NCI-H748 (cell line): ENCODE results near the gene PSMG3.
"Not testable (repeated sequence)": the region's sequence is repeated elsewhere in the genome, so short reads cannot be mapped to it uniquely, and the experiment has no call there.

Source experiments
- DNase-seq: peaks from one replicate; lab custom pipeline; 2025; ENCODE audit not compliant: unreplicated experiment; lab: John Stamatoyannopoulos, UW

Gene PSMG3

DNA sequence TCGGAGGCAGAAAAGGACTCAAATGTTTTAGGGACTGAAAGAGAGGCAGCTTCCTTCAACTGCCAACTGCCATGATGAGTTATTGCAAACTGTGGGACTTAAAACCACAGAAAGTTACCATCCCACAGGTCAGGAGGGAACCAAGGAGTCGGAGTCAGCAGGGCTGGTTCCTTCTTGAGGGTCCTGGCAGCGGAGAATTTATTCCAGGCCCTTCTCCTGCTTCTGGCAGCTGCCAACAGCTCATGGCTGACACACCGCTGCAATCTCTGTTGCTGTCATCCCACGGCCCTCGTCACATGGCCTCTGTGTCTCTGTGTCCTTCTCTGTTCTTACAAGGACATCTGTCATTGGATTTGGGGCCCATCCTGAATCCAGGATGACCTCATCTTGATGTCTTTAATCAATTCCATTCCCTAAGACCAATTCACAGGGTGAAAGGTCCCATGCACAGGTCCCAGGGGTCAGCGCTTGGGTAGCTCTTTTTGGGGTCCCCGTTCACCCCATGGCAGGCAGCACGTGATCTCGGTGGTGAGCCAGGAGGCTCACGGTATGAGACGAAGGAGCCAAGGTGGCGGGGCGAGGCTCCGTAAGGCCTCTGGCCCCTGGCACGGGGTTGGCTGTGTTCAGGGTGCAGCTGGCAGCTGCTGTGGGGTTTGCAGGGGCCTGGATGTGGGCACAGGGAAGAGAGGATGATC, 27.4 kb upstream of the PSMG3 start:
- no peak for DNase-seq

DNA sequence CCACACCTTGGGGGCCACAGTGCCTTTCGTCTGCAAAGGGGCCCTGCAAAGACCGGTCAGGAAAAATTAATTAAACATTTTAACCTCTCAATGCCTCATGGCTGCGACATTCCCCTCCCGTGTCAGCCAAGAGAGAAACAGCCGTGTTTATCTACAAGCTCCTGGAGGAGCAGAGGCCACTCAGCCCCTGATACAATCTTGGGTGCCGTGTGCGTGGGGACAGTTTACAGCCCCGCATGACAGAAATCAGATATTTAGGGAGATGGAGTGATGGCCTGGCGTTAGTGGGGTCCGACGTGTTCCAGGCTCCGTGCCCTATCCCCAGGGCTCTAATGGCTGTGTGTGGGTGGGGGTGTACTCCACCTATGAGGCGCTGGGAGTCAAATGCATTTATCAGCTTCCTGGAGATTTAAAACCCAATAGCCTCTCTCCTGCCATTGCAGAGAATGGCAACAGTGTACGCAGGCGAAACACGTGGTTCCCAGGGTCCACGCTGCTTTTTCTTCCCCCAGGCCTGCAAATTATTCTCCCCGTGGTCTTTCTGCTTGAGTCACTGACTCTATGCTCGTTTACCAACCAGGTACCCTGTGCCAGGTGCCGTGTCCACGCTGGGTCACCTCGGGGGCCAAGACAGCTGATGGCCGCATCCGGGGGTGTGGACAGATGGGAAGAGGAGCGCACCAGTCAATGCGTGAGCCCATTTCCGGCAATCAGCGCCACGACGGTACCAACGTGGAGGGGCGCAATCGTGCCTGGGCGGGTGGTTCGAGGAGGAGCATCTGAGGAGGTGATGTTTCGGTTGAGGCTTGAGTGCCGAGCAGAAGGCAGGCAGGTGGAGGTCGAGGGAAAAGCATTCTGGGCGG, 26.6 kb upstream of the PSMG3 start:
- no peak for DNase-seq

DNA sequence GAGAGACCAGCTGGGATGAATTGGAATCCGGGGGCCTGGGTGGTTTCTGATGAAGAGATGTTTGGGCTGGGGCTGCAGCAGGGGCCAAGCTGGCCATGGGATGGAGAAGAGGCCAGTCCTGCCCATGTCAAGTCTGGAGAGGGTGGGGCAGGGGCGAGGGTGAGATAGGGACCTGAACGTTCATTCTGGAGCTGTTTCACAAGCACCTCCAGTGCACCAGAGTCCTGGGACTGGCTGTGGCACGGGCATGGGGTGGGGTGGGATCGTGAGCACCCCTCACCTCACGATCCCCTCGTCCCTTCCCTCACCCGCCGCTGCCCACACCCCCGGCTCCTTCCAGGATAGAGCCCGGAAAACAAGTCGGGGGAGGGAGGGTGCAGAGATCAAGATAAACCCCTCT, 25.8 kb upstream of the PSMG3 start:
- no peak for DNase-seq

DNA sequence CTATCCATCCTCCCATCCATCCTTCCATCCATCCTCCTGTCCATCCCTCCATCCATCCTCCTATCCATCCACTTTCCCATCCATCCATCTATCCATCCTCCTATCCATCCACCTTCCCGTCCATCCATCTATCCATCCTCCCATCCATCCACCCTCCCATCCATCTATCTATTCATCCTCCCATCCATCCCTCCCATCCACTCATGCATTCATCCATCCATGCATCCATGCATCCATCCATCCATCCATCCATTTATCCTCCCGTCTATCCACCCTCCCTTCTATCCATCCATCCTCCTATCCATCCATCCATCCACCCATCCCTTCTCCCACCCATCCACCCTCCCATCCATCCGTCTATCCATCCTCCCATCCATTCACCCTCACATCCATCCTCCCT, 25.2 kb upstream of the PSMG3 start:
- DNase-seq: no peak

DNA sequence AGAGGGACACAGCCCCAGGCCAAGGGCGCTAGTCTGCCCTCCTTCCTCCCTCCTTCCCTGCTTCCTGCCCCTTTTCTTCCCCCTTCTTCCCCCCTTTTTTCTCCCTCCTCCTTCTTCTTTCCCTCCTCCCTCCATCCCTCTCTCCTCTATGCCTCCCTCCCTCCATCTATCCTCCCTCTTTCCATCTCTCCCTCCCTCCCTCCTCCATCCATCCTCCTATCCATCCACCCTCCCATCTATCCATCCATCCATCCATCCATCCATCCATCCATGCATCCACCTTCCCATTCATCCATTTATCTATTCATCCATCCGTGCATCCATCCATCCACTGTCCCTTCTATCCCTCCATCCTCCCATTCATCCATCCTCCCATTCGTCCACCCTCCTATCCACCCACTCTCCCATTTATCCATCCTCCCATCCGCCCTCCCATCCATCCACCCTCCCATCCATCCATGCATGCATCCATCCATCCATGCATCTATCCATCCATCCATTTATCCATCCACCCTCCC, 24.1 kb upstream of the PSMG3 start:
- no peak for DNase-seq

DNA sequence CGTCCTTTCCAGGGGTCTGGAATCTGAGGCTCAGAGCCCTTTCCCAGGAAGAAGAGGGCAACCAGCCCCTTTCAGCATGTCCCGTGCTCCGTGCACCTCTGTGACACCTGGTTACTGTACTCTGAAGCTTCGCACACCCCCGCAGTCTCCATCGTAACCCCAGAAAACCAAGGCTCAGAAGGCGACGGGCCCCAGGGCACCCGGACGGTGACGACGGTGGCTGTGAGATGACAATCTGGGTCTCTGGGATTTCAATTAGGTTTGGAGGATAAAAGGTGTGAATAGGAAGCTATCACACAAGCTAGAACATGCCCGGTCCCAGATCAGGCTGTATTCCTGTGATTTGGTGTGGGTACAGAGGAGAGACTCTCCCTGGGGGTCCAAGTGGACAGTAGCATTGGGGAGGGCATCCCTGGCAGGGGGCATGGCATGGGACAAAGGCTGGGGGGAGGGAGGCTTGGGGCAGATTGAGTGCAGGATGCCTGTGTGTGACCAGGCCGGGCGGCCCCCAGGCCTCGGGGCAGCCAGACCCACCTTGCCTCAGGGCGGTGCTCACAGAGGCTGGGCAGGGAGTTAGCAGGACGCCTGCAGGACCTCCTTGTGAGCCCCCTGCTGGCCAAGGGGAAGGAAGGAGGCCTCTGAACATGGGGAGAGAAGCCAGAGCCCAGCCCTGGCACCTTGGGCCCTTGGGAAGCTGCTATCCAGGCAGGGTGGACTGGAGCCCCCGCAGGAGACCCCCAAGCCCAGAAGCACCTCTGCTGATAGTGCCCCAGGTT, 23.4 kb upstream of the PSMG3 start:
- no peak for DNase-seq

DNA sequence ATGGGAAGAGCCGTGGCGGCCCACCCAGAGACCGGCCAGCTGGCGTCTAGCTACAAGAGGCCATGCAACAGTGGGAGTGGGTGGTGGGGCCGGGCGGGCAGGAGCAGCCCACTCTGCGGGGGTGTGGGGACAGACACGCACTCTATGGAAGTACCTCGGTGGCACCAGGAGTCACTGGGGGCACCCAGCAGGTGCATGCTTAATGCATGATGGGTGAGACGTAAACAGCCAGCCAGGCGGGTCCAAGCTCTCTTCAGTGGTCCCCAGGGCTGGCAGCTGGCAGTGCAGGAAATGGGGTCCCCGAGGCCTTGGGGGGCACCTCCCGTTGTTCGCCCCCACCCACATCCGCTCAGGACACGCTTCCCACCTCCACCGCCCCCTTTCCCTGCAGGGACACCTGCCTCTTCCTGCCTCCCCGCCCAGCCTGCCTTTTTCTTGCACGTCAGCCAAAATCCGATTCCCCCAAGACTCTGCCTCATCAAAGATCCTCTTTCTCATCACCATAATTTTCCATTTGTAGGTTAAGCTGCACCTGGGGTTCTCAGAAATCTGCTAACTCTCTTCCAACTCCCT, 22.6 kb upstream of the PSMG3 start:
- no peak for DNase-seq

DNA sequence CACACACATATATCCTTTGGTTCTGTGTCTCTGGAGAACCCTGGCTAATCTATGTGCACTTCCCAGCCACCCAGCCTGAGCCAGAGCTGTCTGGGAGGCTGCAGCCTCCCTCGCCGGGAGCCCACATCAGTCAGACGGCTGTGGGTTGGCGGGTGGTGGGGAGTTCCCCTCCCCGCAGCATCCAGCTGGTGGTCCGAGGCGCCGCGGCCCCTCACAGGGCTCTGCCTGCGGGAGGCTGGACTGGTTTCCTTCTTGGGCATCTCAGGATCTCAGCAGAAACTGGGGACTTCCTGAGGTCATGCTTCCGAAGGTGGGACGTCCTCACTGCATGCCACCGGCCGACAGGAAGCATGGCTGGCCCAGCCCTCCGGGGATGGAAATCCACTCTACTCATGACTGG, 22.0 kb upstream of the PSMG3 start:
- DNase-seq: no peak

DNA sequence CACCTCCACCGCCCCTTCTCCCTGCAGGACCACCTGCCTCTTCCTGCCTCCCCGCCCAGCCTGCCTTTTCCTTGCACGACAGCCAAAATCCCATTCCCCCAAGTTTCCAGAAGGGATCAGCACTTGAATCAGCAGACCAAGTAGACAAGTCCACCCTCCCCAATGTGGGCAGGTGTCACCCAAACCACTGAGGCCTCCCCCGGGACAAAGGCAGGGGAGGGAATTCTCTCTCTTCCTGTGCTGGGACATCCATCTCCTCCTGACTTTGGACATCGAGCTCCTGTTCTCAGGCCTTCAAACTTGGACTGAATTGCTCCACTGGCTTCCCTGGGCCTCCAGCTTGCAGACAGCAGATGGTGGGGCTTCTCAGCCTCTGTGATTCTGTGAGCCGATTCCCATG, 21.6 kb upstream of the PSMG3 start:
- no peak for DNase-seq

DNA sequence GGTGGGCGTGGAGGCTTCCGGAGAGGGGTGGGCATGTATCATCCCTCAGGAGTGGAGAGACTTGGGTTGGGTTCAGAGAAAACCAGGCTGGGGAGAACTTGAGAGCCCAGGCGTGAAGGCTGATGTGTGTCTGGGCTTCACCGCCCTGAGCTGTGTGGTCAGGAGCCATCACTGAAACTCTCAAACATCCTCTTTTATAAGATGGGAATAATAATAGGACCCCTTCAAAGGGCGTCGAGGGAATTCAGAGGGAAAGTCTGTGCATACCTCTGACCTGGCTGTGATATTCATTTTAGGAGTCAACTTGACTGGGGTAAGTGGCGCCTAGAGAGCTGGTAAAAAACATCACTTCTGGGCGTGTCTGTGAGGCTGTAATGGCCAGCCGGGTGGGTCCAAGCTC, 21.1 kb upstream of the PSMG3 start:
- no peak for DNase-seq

DNA sequence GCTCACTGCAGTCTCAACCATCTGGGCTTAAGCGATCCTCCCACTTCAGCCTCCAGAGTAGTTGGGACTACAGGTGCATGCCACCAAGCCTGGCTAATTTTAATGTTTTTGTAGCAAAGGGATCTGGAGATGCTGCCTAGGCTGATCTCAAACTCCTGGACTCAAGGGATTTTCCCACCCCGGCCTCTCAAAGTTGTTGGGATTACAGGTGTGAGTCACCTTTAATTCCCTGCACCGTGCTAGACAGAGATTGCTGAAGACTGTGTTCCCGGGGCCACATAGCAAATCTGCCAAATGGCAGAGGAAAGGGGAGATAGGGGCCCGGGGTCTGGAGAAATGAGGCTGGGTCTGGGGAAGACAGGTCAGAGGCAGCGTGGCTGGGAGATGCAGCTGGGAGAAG, 20.6 kb upstream of the PSMG3 start:
- no peak for DNase-seq

DNA sequence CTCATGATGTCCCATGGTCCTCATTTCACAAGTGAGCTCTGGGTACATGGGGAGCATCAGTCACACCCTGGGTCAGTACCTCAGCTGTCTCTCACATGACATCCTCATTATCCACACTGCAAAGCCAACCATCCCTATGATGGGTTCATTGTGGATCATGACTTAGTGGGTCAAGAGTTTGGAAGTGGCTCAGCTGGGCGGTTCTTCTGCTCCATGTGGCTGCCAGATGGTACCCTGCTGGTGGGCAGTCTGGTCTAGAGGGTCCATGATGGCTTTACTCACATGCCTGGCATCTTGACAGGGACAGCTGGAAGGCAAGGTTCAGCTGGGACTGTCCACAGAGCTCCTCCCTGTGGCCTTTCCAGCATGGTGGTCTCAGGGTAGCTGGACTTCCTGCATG, 19.1 kb upstream of the PSMG3 start:
- no peak for DNase-seq

DNA sequence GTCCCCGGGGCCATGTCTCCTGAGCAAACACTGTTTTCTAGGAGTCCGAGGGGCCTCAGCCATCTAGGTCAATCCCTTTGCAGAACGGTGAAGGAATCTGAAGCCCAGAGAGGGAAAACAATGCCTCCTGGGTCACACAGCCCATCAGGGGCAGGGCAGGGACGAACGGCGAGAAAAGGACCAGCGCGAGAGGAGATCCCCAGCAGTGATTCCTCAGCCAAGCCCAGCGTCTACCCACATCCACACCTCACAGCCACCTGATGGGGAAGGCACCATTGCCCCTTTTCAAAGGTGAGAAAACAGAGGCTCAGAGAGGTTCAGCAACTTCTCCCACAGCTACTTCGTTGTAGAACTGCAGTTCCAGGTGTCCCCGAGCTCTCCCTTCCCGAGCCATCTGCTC, 17.9 kb upstream of the PSMG3 start:
- no peak for DNase-seq

DNA sequence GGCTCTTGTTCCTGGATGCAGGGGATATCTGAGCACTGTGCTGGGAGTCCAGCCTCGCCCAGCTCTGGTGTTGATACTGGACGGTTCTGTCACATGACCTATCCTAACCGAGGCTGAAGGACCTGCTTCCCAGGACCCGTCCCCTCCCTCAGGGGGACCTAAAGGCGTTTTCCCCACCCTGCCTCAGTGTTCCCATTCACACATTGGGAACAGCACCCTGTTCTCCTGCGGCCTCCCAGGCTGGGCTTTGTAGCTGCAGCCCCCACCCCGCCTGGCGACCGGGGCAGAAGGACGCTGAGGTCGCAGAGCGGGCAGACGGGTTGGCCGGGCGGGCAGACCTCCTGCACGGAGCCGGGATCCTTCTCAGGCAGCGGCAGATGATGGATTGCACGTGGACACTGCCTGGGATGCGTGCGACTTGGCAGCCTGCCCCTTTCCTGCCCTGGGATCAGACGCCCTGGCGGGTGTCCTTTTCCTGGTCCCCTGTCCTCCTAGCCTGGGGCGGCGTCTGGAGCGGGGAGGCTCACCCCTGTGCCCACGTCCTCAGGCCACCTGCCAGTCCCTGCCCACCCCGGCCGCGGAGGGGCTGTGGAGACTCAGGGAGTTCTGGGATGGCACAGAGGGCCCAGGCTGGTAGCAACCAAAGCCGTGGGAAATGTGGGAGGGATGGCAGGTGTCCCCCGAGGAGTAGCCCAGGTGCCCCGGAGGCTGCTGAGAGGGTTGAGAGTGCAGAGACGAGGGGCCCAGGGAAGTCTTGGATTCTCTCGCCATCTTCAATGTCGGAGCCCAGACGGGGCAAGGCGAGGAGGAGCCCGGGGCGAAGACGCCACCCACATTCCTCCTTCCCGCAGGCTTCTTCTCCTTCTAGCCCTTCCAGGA, 17.2 kb upstream of the PSMG3 start:
- DNase-seq: peak; percentile 51

DNA sequence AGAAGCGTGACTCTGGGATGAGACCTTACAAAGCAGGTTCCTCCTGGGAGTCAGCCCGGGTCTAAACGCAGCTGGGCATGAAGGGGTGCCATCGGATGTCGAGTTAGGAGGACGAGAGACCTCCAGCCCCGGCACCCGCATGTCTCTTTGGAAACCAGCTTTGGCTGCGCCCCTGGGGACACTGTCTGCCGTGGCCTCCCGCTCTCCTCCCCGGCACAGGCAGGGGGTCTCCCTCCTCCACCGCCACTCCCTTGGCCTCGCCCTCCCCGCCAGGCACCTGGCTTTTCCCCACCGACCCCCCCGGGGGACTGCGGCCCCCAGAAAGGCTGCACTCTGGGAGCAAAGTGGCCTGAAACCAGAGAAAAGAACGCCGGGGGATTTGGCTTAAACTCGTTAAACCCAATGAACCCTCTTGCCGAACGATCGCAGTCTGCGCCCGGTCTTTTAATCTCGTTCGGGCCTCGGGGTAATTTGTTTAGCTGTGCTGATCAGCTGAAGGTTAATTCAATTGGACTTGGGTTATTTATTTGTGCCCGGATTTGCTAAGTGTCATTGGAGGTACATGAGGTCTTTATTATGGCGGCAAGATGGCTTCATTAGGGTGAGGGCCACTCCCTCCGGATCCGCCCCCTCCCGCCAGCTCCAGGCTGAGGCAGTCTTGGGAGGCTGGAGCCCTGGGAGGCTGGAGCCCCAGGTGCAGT, 16.4 kb upstream of the PSMG3 start:
- peak; percentile 42 for DNase-seq

DNA sequence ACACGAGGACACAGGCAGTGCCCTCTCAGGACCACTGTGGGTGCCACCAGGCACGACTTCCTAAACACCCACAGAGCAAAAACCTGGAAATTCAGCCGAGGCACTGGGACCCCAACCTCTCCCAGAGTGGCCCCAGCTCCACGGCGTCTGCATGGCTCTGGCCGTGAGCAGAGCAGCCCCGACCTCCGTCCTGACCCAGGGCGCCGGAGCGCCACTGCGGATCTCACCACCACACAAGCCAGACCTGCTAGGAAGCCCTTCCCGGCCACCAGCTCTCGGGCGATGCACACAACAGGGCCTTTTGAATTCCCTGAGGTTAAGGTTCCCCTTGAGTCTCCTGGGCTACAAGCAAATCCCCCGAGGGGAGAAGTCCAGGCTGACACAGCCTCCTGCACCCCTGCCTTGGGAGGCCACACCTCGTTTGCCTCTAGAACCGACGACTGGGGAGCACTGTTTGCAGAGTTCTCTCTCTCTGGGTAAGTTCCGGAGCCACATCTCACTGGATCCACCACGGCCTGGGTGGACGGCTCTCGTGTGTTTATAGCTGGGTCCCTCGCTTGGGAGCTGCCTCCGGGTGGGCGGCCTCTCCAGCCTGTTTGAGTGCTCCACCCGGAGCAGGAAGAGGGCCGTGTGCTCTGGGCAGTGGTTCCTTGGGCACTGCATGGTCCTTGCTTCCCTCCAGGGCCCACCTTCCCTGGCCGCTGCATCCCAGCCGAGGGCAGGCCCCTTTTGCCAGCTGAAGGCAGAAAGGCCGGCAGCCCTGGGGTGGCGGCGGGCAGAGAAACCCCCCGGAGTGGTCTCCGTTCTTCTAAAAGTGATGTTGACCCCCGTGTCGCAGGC, 15.5 kb upstream of the PSMG3 start:
- no peak for DNase-seq

DNA sequence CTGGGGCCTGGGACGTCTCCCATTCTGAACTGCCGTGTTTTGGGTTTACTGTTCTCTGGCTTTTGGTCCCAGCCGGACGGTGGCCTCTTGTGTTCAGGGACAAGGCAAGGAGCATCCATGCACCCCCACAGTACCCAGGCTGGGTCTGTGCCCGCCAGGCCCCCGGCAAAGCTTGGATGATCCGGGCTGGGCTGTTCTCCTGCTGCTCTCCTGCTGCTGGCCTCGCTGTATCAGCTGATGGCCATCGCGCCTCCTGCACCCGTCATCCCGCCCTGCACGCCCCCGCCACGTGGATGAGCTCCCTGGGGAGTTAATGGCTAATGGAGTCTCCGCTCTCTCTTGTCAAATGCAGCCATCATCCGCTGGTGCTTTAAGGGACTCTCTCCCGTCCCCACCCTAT, 14.9 kb upstream of the PSMG3 start:
- DNase-seq: no peak

DNA sequence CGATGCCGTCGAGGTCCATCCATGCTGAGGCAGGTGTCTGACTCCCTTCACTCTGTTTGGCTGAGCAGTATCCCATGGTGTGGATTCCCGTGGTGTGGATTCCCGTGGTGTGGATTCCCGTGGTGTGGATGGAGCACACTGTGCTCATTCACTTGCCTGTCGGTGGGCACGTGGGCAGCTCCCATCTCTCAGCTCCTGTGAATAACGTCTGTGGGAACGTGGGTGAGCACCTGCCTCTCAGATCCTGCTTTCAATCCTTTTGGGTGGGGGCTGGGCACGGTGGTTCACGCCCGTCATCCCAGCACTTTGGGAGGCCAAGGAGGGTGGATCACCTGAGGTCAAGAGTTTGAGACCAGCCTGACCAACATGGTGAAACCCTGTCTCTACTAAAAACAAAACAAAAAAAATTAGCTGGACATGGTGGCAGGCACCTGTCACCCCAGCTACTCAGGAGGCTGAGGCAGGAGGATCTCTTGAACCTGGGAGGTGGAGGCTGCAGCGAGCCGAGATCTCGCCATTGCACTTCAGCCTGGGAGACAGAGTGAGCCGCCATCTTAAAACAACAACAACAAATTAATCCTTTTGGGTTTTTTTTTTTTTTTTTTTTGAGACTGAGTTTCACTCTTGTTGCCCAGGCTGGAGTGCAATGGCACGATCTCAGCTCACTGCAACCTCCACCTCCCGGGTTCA, 13.6 kb upstream of the PSMG3 start:
- not testable (repeated sequence) for DNase-seq
